ENCODE results near the gene PARP8.

Gene PARP8

GRCh38 chr5:50843091-50843490 lies 176.7 kb downstream of the PARP8 start:
- DNase-seq (ENCODE audit: low read depth in 2 of 3, low spot score in 1 of 3), result no peak

GRCh38 chr5:50846261-50846660 lies 179.8 kb downstream of the PARP8 start:
- DNase-seq (ENCODE audit: low read depth in 2 of 3, low spot score in 1 of 3), result no peak

- DNase-seq (ENCODE audit: low read depth in 2 of 3, low spot score in 1 of 3), result no peak
Measured at GRCh38 chr5:50849554-50849953, 183.1 kb downstream of the PARP8 start.

- DNase-seq (ENCODE audit: low read depth in 2 of 3, low spot score in 1 of 3), result no peak
Measured at GRCh38 chr5:50853151-50853550, 186.7 kb downstream of the PARP8 start.

GRCh38 chr5:50854082-50854481 lies 187.6 kb downstream of the PARP8 start:
- DNase-seq (ENCODE audit: low read depth in 2 of 3, low spot score in 1 of 3), result no peak

GRCh38 chr5:50855001-50855400 lies 188.6 kb downstream of the PARP8 start:
- no peak for DNase-seq (ENCODE audit: low read depth in 2 of 3, low spot score in 1 of 3)

- no peak for DNase-seq (ENCODE audit: low read depth in 2 of 3, low spot score in 1 of 3)
Measured at GRCh38 chr5:50856401-50857119, 190.1 kb downstream of the PARP8 start.

- no peak for DNase-seq (ENCODE audit: low read depth in 2 of 3, low spot score in 1 of 3)
Measured at GRCh38 chr5:50863534-50864170, 197.2 kb downstream of the PARP8 start.

GRCh38 chr5:50864466-50864865 lies 198.0 kb downstream of the PARP8 start:
- no peak for DNase-seq (ENCODE audit: low read depth in 2 of 3, low spot score in 1 of 3)

GRCh38 chr5:50866415-50866814 lies 200.0 kb downstream of the PARP8 start:
- DNase-seq (ENCODE audit: low read depth in 2 of 3, low spot score in 1 of 3), result no peak

- DNase-seq (ENCODE audit: low read depth in 2 of 3, low spot score in 1 of 3), result no peak
Measured at GRCh38 chr5:50867140-50867539, 200.7 kb downstream of the PARP8 start.

- no peak for DNase-seq (ENCODE audit: low read depth in 2 of 3, low spot score in 1 of 3)
Measured at GRCh38 chr5:50873595-50874277, 207.3 kb downstream of the PARP8 start.

- DNase-seq (ENCODE audit: low read depth in 2 of 3, low spot score in 1 of 3), result no peak
Measured at GRCh38 chr5:50874306-50875001, 208.0 kb downstream of the PARP8 start.

GRCh38 chr5:50875002-50875344 lies 208.5 kb downstream of the PARP8 start:
- DNase-seq (ENCODE audit: low read depth in 2 of 3, low spot score in 1 of 3), result no peak

- DNase-seq (ENCODE audit: low read depth in 2 of 3, low spot score in 1 of 3), result no peak
Measured at GRCh38 chr5:50878470-50878869, 212.0 kb downstream of the PARP8 start.

- DNase-seq (ENCODE audit: low read depth in 2 of 3, low spot score in 1 of 3), result no peak
Measured at GRCh38 chr5:50881407-50881806, 215.0 kb downstream of the PARP8 start.

GRCh38 chr5:50886657-50887345 lies 220.4 kb downstream of the PARP8 start:
- DNase-seq (ENCODE audit: low read depth in 2 of 3, low spot score in 1 of 3), result no peak

GRCh38 chr5:50887889-50888633 lies 221.6 kb downstream of the PARP8 start:
- DNase-seq (ENCODE audit: low read depth in 2 of 3, low spot score in 1 of 3), result no peak

- DNase-seq (ENCODE audit: low read depth in 2 of 3, low spot score in 1 of 3), result no peak
Measured at GRCh38 chr5:50888751-50889150, 222.3 kb downstream of the PARP8 start.

- no peak for DNase-seq (ENCODE audit: low read depth in 2 of 3, low spot score in 1 of 3)
Measured at GRCh38 chr5:50889790-50890189, 223.4 kb downstream of the PARP8 start.
